ENCODE data around the gene MAP1LC3B. TPM values are rescaled to one million over a fixed set of nuclear protein-coding genes. Genes with fewer than 3 reads are reported as not detected.

Gene MAP1LC3B
- total RNA-seq, 4 donors from 2014 or later = 38.0 to 50.6 (median 40.7) TPM

DNA sequence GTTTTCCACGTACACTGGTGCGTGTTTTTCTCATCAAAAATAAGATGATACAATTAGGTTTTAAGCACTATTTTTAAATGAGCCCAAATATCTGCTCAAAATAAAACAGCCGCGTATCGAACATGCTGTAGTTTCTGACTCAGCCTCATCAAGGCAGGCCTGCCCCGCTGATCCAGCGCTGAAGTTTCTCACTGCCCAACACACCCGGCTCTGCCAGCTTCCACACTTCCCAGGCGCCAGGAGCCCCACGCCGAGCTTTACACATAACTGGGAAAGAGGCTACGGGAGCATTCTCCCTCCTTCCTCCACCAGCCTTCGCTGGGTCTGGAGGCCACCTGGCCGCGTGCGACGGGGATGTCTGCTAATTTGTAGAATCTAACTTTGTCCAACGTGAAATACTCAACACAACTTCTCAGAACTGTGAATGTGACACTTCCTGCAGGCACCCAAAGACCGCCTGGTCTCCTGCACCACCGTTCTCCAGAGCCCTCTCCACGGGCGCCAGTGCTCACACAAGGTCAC, 42.1 kb downstream of the MAP1LC3B start:
- TF ChIP-seq POLR2A (IDR thresholded peaks at IDR 0.05) = no peak
- TF ChIP-seq CTCF (IDR thresholded peaks at IDR 0.05) = no peak
- Histone ChIP-seq H3K27me3 (no peaks in the 10 kb centered on the region), H3K4me1 (peaks cover 0 to 21% (median 0%) of the 10 kb centered on the region in 4 donors), H3K9me3 (no peaks in the 10 kb centered on the region), H3K27ac (no peak overlapping the region), H3K36me3 (peaks cover 0 to 27% (median 0%) of the 10 kb centered on the region in 3 donors), H3K4me3 (no peak overlapping the region)
- DNase-seq = no peak

GRCh38 chr16:87435372-87436224, 43.5 kb downstream of the MAP1LC3B start:
- TF ChIP-seq CTCF (IDR thresholded peaks at IDR 0.05) (no peak), POLR2A (IDR thresholded peaks at IDR 0.05) (no peak)
- H3K27ac ChIP-seq = peak overlapping the region in 2 of 4 donors; percentile 33 to 52
- DNase-seq = no peak
- H3K27me3 ChIP-seq = no peaks in the 10 kb centered on the region
- H3K4me3 ChIP-seq = no peak overlapping the region
- H3K36me3 ChIP-seq = peaks cover 0 to 14% (median 0%) of the 10 kb centered on the region in 3 donors
- peaks cover 0 to 21% (median 0%) of the 10 kb centered on the region in 4 donors for H3K4me1 ChIP-seq
- no peaks in the 10 kb centered on the region for H3K9me3 ChIP-seq

DNA sequence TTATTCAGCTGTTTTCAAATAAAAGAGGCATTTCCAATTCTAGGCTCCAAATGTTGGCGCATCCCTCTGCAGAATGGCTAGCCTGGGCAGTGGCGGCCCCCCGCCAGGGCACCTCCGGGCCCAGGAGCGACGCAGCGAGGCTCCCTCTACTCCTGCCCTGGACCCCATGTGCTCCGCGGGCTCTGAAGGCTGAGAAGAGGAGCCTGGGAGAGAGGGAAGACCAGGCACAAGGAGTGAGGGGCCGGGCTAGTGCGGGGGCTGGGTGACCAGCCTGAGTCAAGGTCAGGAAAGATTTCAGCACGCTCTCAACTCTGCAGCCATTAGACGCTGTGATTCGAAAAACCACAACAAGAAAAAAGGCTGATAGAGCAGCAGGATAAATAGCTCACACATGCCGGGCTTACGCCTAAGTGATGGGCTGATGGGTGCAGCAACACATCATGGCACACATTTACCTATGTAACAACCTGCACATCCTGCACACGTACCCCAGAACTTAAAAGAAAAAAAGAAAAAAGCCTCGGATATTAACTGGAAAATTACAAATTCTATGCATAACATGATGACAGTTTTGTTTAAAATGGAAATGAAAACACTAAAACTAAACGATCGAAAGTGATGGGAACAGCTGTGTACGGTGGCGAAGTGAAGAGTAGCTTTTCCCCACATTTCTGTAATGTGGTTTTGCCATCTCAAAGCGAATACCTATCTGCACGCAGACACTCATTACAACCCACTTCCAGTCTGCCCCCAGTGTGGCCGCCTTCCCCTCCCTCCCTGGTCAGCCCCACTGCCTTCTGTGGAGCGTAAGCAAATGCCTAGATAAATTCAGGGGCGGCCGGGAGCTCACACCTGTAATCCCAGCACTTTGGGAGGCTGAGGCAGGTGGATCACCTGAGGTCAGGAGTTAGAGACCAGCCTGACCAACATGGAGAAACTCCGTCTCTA, 44.4 kb downstream of the MAP1LC3B start:
- no peaks in the 10 kb centered on the region for H3K9me3 ChIP-seq
- H3K36me3 ChIP-seq = peaks cover 0 to 15% (median 0%) of the 10 kb centered on the region in 3 donors
- peak overlapping the region in 3 of 4 donors; percentile 26 to 52 (median 33) for H3K27ac ChIP-seq
- DNase-seq = no peak
- H3K4me3 ChIP-seq = no peak overlapping the region
- peaks cover 0 to 21% (median 0%) of the 10 kb centered on the region in 4 donors for H3K4me1 ChIP-seq
- no peak for TF ChIP-seq CTCF (IDR thresholded peaks at IDR 0.05)
- TF ChIP-seq POLR2A (IDR thresholded peaks at IDR 0.05) = no peak
- no peaks in the 10 kb centered on the region for H3K27me3 ChIP-seq

- H3K4me3 ChIP-seq = no peak overlapping the region
- TF ChIP-seq POLR2A (IDR thresholded peaks at IDR 0.05) = no peak
- no peak for TF ChIP-seq CTCF (IDR thresholded peaks at IDR 0.05)
- H3K4me1 ChIP-seq = peaks cover 0 to 21% (median 0%) of the 10 kb centered on the region in 4 donors
- no peak overlapping the region for H3K27ac ChIP-seq
- peaks cover 0 to 14% (median 0%) of the 10 kb centered on the region in 3 donors for H3K36me3 ChIP-seq
- no peak for DNase-seq
- no peaks in the 10 kb centered on the region for H3K9me3 ChIP-seq
- H3K27me3 ChIP-seq = no peaks in the 10 kb centered on the region
Measured at GRCh38 chr16:87437327-87437726, 45.2 kb downstream of the MAP1LC3B start.

DNA sequence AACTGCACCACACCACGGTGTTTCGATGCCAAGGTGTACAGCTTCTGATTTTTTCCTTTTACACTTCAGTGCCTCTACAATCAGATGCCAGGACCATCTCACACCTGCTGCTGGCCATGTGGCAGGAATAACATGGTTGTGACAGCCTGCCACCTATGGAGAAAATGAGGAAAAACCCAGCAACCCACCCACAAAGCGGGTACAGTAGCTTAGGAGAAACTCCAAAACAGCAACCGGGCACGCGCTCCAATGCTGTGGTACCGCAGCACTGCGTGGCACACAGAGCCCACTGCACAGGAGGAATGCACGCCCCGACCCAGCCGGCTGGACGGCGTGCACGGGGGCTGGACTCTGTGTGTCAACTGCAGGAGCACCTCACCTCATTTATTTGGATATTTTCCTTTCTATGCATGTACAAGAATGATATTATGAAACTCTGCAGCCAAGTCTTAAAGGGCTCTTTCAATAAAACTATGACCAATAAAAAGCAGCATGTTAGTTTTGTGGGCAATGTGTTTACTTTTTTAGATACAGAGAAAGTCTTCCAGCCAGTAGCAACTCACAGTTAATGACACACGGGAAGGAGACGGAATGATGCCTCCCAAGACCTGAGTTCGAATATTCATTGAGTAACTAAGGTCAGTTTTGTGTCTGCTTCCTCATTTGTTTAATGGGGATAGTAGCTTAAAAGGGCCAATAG, 45.9 kb downstream of the MAP1LC3B start:
- Histone ChIP-seq H3K36me3 (peaks cover 0 to 8% (median 0%) of the 10 kb centered on the region in 3 donors), H3K4me3 (no peak overlapping the region)
- DNase-seq = no peak

More for the DNA sequence above, 45.9 kb downstream of the MAP1LC3B start:
- no peaks in the 10 kb centered on the region for H3K27me3 ChIP-seq
- H3K9me3 ChIP-seq = no peaks in the 10 kb centered on the region
- no peak overlapping the region for H3K27ac ChIP-seq
- TF ChIP-seq POLR2A (IDR thresholded peaks at IDR 0.05) (no peak), CTCF (IDR thresholded peaks at IDR 0.05) (no peak)
- peaks cover 0 to 21% (median 0%) of the 10 kb centered on the region in 4 donors for H3K4me1 ChIP-seq

All from Peyer's patch (tissue), 4 donors.